GM21825 (cell line): ENCODE measurements around the gene GPX4.
A peak's percentile ranks its signal among the peaks of the same experiment; 100 is the strongest.

Experiments
- ATAC-seq: cut with Tn5 transposase; IDR thresholded peaks from one replicate; pipeline ENCODE4 v1.9.1; 2021; ENCODE audit warnings: mild to moderate bottlenecking, moderate library complexity; ENCODE audit not compliant: unreplicated experiment

GPX4 gene

GRCh38 chr19:1068009-1069001, 35.5 kb upstream of the GPX4 start:
- ATAC-seq = no peak

- no peak for ATAC-seq
These were observed 34.6 kb upstream of the GPX4 start for GRCh38 chr19:1069009-1069779.

GRCh38 chr19:1070576-1070930, 33.2 kb upstream of the GPX4 start:
- no peak for ATAC-seq

GRCh38 chr19:1070931-1071791, 32.6 kb upstream of the GPX4 start:
- ATAC-seq = no peak

- no peak for ATAC-seq
These were observed 31.3 kb upstream of the GPX4 start for GRCh38 chr19:1072371-1073015.

GRCh38 chr19:1073063-1073955, 30.5 kb upstream of the GPX4 start:
- no peak for ATAC-seq

GRCh38 chr19:1073956-1074517, 29.8 kb upstream of the GPX4 start:
- ATAC-seq = no peak

- ATAC-seq = no peak
These were observed 29.1 kb upstream of the GPX4 start for GRCh38 chr19:1074544-1075283.

GRCh38 chr19:1076046-1076386, 27.8 kb upstream of the GPX4 start:
- ATAC-seq = no peak

GRCh38 chr19:1076951-1077350, 26.8 kb upstream of the GPX4 start:
- peak; percentile 55 for ATAC-seq

GRCh38 chr19:1079566-1080111, 24.2 kb upstream of the GPX4 start:
- no peak for ATAC-seq

GRCh38 chr19:1080360-1081161, 23.2 kb upstream of the GPX4 start:
- no peak for ATAC-seq

- no peak for ATAC-seq
These were observed 22.3 kb upstream of the GPX4 start for GRCh38 chr19:1081301-1082164.

- no peak for ATAC-seq
These were observed 21.4 kb upstream of the GPX4 start for GRCh38 chr19:1082165-1082927.

GRCh38 chr19:1082928-1083816, 20.6 kb upstream of the GPX4 start:
- no peak for ATAC-seq
